NCI-H748 (cell line): ENCODE results near the gene CACNA1E.

ENCODE experiments used
- DNase-seq: peaks from one replicate; lab custom pipeline; 2025; ENCODE audit not compliant: unreplicated experiment; lab: John Stamatoyannopoulos, UW

CACNA1E gene

DNA sequence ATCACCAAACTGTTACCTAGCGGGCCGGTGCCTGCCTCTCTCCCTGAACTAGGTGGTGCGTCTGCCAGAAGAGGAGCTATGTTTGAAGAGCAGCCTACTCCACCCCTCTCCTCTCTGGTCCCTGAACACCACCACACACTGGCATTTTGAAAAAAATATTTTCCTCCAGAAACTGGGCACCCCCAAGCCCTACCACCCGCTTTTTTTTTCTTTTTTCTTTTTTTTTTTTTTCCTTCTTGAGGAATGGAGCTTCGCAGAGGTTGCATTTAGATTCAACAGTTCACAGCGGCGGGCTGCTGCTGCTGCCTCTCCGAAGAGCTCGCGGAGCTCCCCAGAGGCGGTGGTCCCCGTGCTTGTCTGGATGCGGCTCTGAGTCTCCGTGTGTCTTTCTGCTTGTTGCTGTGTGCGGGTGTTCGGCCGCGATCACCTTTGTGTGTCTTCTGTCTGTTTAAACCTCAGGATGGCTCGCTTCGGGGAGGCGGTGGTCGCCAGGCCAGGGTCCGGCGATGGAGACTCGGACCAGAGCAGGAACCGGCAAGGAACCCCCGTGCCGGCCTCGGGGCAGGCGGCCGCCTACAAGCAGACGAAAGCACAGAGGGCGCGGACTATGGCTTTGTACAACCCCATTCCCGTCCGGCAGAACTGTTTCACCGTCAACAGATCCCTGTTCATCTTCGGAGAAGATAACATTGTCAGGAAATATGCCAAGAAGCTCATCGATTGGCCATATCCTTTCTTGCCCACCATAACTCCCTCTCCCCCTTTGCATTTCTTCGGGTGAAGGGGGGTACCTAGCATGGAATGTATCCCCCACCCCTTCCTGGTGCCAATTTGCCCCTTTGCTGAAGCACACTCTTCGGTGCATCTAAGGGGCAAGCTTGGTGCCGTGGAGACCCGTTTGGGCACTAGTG is at the start of gene CACNA1E:
TSS of gene CACNA1E (plus strand) at position 233 of the 911 bp plus-strand sequence. CDS start at position 461, 228 bp downstream.
- no peak for DNase-seq

DNA sequence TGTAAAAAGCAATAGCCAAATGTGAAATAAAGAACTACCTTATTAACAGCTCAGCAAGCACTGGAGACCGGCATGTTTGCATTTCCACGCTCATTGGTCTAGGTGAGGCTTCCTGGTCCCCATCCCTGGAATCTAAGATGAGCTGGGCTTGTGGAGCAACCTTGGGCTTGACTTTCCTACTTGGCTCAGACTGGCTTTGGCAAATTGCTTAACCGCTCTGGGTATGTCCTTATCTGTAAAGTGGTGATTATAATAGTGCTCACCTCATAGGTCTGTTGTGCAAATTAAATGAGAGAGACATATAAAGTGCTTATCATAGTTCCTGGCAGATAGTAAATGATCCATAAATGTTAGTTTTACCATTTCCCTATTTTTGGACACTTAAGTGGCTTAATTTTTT is 49.4 kb upstream of the CACNA1E start:
- DNase-seq, result no peak

DNA sequence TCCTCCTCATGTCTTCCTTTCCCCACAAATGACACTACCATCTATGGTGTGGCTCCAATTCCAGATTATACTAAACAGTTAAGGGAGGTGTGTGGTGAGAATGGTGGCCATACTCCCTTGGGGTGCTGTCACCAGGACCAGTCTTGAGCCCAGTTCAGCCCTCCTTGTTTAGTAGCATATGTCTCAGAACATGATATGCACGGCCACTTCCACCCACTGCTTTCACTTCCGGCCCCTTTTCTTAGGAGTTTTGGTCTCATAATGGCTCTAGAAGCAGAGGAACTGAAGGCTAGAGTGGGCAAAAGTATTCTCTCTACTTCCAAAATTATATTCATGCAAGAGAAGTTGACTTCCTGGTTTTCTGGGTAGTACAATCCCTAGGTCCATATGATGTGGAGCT is 45.3 kb upstream of the CACNA1E start:
- no peak for DNase-seq

DNA sequence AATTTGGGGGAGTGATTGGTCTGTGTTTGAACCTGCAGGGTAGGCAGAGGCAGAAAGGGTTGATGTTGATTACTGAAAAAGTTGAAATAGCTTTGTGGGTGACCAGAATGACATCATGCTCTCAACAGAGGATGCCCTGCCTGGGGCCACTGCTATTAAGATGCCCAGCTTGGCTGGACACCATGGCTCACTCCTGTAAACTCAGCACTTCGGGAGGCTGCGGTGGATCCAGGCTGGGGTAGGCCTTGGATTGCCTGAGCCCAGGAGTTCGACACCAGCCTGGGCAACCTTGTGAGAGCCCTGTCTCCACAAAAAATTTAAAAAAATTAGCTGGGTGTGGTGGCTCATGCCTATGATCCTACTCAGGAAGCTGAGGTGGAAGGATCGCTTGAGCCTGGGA is 42.8 kb upstream of the CACNA1E start:
- no peak for DNase-seq

DNA sequence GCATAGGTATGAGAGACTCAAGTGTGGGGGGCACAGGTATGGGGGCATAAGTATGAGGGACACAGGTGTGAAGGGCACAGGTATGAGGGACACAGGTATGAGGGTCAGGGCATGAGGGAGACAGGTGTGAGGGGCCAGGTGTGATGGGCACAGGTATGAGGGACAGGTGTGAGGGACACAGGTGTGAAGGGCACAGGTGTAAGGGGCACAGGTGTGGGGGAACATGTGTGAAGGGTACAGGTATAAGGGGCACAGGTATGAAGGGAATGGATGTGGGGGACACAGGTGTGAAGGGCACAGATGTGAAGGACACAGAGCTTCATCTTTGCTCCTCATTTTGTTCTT is 41.2 kb upstream of the CACNA1E start:
- no peak for DNase-seq

DNA sequence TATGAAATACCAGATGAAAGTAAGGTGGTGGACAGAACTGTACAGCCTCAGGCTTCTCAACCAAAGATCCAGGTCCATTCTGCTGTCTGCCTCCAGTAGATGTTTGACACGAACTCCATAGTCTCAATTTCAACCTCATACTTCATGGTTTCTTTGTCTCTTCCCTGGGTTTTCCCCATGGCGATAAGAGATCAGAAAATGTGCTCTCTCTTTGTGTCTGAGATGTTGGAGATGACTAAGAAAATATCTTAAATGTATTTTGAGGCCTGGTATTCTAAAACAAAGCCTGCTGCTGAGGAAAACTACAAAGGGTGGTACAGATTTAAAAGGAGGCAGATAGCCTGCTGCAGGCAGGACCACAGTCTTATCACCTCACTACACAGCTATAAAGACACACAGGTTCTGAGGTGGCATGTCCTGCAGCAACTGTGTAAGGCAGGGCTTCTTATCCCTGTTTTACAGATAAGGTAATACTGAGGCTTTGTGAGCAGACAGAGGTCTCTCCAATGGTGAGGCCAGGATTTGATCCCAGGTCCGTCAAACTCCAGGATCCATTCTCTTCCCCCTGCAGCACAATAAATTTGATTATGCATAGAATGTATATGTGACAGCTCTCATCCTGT is 40.0 kb upstream of the CACNA1E start:
- no peak for DNase-seq

DNA sequence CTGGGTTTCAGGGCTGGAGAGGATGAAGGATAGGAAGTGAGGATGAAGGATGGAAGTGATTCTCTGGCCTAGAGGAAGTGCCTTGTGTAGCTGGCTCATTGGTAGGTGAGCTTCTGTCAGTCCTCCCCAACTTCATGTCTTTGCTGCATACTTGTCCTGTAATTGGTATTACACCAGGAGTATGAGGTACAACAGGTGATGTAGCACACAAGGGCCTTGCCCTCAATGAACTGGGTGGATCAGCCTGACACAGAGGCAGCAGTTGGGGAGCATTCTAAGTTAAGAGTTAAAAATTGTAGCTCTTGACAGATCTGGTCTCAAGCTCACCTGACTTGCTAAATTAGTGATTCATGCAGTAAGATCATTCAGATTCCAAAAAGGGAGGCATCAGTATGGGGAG is 37.9 kb upstream of the CACNA1E start:
- no peak for DNase-seq

DNA sequence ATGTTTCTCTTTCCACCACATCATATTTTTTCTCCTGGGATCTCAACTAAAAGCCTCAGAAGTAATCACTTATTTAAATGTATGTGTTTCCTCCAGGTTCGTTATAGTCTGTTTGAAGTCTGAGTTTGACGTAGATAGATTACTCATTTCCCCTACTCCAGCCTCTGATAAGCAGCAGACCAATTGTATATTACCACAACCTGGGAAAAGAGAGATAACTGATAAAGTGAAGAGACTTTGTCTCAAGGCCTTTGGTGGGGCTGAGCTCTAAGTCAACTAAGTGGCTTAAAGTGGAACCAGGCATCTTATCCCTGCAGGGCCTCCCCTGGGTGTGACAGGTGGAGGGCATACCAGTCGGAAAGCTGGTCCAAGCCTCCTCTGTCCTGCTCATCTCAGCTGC is 34.9 kb upstream of the CACNA1E start:
- no peak for DNase-seq

DNA sequence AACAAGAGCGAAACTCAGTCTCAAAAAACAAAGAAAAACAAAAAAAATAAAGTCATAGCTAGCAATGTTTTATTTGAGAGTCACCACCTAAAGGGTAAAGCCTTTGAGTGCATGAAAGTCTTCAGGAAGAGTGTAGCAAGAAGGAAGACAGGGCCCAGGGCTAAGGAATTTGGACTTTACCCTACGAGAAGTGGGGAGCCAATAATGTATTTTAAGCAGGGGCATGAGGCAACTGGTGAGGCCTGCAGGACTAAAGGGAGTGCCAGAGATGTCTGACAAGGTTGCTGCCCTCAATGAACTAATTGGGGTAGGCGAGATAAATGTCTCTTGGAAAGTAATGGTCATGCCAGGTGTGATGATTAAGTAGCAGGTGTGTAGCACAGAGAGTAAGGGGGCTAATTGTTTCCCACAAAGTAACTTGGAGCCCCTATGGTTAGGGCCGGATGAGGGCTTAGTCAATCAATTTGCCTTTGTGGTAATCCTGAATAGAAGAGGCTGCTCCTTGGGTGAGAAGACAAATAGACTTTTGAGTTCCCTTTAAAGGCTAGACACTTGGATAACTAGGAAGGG is 31.6 kb upstream of the CACNA1E start:
- peak; percentile 41 for DNase-seq

DNA sequence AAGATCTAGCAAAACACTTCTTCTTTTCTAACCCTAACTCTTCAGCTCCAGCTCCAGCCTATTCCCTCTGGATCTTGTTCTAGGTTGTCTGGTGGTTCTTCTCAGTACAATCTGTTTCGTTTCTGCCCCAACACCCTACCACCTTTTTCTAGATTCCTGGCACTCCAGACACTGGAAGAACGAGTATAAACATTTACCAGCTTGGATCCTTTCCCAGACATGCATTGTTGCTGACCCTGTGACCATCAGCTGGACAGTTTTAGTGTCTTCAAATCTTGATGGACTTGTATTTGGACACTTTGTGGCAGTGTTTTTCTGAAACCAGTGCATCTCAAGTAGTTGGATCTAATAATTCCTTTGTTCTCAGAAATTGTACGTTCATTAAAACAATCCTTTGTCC is 30.6 kb upstream of the CACNA1E start:
- DNase-seq, result no peak

DNA sequence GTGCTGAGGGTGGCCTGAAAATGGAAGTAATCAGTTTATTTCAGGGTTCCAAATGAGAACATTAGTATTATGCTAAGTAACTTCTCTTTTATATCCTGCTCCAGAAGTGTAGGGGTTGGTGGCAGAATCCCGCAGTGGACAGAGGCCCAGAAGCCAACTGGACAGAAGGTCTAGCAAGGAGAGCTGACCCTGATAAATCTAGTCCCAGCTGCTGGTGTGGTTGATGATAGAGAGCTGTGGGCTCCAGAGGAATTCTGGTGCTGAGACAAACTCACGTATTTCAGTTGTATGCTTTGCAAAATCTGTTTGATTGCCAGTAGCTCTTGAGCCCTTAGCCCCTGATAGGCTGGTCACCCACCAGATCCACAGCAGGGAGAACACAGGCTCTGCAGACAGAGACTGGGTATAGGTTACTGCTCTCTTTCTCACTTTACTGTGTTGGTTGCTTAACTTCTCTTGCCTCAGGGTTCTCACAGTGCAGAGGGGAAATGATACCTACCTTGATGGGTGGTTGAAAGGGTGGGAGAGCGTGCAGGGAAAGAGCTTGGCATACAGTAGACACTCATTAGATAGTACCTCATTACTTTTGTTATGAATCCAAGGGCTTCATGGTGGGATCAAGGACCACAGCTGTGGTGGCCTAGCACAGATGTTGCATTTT is 29.6 kb upstream of the CACNA1E start:
- no peak for DNase-seq

DNA sequence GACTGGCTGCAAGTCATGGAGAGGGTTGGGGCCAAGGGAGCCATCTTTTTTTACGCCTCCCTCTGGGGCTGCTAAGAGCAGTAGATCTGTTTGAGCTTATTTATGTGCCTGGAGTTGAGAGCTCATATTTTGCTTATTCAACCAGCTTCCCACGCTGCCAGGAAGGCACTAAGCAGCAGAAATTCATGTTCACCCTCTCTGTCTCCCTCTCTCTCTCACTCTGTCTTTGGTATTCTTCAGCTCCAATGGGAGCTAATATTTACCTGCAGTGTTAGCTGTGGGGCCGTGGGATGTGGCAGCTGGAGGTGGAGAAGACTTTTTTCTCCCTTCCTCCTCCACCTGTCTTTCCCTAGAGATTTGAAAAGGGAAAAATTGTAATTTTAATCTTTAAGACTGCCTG is 26.8 kb upstream of the CACNA1E start:
- no peak for DNase-seq

DNA sequence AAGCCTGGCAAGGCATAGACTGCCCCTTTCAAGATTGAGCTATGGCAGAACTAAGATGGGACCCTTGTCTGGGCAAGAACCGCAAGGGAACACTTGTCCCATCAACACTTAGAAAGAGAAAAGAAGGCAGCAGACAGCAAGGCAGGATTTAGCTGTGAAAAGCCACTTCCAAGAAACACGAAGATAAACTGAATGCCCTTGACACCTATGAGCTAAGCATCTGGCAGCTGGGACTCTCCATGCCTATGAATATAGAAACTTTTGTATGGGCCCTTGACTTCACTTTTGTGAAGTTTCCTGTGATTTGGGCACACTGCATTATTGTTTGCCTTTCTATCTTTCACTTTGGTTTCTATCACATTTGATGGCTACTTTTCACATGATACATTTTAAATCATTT is 24.9 kb upstream of the CACNA1E start:
- no peak for DNase-seq

DNA sequence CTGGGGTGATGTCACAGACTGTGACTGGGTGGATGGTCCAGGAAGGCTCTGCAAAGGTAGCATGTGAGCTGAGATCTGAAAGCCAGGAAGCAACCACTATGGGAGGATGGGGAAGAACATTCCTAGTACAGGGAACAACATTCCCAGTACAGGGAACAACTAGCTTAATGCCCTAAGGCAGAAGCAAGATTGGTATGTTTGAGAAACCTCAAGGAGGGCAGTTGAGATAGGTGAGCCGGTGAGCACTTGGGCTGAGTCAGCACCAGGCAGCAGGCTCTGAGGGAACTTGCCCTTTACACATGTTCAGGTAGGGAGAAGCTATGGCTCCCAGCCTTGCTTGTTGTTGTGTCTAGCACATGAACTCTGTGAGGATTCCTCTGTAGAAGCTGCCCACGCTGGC is 24.2 kb upstream of the CACNA1E start:
- DNase-seq, result no peak

DNA sequence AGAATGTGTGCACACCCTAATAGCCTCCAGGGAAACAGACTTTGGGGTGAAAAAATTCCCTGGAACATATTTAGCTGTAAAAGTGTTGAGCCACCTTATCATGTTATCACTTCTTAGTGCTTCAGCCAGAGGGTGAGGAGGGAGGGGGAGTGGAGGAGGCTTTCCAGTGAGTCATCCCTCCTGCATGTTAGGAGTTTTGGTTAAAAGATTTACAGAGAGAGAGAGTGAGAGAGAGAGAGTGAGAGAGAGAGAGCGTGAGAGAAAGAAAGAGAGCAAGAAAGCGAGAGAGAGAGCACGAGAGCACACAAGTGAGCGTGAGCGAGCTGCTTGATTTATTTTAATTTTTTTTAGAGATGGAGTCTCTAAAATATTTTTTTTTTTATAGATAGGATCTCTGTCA is 13.5 kb upstream of the CACNA1E start:
- no peak for DNase-seq

DNA sequence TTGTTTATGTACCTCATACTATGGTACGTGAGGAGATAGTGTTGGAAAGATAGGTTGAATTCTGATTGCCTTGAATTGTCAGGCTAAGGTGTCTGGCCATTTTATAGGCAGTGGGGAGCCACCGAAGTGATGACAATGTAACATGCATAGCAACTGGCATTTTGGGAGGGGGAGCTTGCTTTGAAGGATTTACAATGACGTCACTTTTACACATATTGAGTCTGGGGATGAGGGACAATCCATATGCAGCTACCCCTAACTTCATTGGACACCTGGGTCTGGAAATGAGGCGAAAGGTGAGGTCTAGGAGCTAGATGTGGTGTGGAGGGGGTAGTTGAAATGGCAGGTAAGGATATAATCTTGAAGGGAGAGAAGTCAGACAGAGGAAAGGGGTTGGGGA is 7.7 kb upstream of the CACNA1E start:
- no peak for DNase-seq

DNA sequence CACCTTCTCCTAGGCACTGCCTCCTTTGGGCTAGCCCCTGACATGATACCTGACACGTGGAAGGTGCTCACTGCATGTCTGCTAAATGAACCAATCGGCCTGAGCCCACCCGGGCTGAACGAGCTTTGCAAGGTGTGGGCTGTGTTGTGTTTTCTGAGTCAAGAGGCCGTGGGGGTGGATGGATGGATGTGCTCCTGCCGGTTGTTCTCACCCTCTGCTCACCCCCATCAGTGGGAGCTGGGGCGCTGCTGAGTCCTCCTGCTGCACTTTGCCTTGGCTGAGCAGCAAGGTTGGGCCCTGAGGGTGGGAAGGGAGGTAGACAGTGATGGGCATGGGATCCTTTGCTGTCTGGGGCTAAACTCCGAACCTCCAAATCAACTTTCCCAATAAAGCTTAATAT is 6.7 kb upstream of the CACNA1E start:
- no peak for DNase-seq

DNA sequence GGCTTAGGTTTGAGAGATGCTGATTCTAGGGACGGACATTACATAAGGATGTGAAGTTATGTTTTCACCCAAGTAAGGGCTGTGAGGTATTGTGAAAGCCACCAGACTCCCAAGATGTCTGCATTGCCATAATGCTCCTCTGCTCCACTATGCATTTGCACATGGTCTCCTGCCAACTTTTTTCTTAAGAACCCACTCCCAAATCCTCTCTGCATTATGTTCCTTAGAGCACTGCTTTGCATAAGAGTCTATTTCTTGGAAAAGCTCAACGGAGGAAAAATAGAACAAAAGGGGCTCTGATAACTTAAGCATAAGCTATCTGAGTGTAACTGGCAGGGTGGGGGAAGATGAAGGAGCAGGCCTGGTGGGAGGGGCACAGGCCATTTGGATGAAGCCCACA is 5.0 kb upstream of the CACNA1E start:
- DNase-seq, result no peak

DNA sequence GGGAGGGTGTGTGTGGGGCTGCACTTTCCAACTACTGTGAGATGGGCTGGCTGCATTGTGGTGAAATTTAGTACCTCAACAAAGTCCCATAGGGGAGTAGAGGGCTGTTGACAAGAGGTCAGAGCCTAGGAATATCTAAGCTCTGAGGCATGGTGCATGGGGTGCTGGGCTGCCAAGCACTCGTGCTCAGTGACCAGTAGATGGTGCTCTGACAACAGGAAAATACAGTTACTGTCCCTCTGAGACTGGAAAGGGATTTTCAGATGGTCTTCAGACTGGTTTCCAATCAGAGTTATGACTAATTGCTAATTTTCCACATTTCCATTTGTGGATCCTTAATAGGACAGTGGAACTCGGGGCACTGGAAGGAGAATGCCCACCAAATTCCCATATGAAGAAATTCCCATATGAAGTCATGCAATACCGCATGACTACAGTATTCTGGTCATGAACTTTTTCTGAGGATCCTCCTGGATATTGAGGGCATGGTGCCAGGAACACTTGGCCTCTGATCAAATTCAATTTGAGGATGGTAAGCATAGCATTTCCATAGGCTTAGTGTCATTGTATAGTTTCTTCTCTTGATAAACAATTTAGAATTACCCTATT is 4.1 kb upstream of the CACNA1E start:
- peak; percentile 62 for DNase-seq

DNA sequence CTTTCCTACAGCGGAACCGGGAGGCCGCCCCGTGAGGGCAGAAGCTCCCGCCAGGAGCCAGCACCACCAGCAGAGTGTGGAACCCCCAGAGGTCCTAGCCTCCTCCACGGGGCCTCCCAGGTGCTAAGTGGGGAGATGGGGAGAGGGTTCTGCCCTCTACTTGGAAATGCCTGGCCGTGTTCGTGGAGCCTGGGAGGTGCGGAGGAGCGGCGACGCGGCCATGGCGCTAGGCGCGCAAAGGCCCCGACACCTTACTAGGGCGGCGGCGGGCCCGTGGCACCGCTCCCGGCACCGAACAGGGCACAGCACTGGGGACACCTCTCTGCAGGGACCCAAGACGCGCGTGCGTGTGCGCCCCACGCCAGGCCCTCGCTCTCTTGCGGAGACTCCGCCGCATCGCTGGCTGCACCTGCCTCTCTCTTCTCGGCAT is 1.3 kb upstream of the CACNA1E start:
- DNase-seq, result no peak

DNA sequence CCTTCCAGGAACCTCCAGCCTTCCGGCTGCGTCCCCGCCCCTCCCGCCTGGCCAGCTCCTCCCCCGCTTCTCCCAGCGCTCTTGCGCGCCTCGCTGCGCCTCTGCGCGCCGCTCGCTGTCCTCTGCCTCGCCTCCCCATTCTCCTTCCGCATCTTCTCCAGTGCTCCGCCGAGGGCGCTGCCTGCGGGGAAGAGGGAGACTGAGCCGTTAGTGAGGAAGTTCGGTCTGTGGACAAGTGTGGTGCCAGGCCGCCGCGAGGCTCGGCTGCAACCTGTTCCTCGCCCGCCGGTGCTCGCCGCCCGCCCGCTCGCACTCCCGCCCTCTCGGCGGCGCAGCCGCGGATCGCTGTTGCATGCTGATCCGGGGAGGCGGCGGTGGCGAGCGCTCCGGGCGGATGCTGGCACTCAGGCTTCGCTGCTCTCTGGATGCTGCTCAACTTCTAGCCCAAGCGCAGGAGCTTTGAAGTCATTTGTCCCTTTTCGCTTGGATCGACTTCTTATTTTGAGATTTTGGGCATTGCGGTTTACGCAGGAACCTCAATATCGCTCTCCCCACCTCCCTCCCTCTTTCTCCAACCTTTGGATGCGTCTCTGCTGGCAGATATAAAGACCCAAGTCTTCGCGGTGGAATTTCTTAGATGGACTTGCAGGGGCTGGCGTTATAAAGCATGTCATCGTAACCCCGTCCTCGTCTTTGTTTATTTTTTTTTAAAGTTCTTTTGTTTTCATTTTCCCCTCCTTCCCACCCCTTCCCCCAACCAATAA is 614 bp upstream of the CACNA1E start:
- no peak for DNase-seq
